Activated CD4-positive, alpha-beta T cell treated with anti-CD3 and anti-CD28 coated beads, Interleukin-2, amount 50 U/mL, for 4 hours (primary cell): Measurements from ENCODE around the gene ERC1.

Source experiments
- DNase-seq, 2 experiments: peaks; one replicate each; pipeline ENCODE4 v3.0.0-alpha.2; 2020

The ERC1 gene

GRCh38 chr12:1362143-1362662 lies 371.2 kb downstream of the ERC1 start:
- no peak for DNase-seq

GRCh38 chr12:1365703-1366102 lies 374.7 kb downstream of the ERC1 start:
- DNase-seq, result no peak

GRCh38 chr12:1367331-1368291 lies 376.6 kb downstream of the ERC1 start:
- DNase-seq, result no peak

- no peak for DNase-seq
These were observed 378.4 kb downstream of the ERC1 start for GRCh38 chr12:1369460-1369859.

- DNase-seq, result no peak
These were observed 379.0 kb downstream of the ERC1 start for GRCh38 chr12:1369938-1370500.

GRCh38 chr12:1373901-1374735 lies 383.1 kb downstream of the ERC1 start:
- DNase-seq, result no peak

DNA sequence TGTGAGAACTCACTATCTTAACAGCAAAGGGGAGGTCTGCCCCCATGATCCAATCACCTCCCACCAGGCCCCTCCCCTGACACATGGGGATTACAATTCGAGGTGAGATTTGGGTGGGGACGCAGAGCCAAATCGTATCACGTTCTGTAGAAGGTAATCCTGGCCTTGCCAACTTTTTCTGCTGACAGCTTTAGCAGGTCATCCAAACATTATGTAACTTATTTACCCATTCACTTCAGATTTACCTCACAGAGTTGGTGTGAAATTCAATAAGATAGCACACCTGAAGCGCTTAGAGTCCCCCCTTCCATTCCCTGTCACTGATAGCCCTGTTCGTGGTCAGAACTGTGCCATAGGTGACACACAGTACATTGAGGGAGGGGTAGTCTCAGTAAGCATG lies 384.3 kb downstream of the ERC1 start:
- DNase-seq, result no peak

DNA sequence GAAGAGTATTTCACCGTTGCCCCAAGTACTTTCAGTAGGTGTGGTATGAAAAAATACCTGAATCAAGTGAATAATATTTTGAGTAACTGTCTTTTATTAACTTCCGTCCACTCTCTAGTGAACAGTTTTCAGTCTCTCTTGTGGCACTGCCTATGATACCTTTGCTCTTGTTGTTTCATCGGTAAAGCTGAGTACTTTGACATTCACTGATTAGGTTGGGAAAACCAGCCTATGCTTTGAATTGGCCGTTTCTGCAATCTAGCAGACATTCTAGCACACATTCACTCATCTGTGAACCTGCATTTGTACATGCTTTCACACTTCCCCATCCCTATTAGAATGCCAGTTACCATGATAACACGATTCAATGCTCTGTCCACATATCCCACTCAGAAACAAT lies 386.1 kb downstream of the ERC1 start:
- no peak for DNase-seq

GRCh38 chr12:1377681-1378080 lies 386.7 kb downstream of the ERC1 start:
- DNase-seq, result no peak

DNA sequence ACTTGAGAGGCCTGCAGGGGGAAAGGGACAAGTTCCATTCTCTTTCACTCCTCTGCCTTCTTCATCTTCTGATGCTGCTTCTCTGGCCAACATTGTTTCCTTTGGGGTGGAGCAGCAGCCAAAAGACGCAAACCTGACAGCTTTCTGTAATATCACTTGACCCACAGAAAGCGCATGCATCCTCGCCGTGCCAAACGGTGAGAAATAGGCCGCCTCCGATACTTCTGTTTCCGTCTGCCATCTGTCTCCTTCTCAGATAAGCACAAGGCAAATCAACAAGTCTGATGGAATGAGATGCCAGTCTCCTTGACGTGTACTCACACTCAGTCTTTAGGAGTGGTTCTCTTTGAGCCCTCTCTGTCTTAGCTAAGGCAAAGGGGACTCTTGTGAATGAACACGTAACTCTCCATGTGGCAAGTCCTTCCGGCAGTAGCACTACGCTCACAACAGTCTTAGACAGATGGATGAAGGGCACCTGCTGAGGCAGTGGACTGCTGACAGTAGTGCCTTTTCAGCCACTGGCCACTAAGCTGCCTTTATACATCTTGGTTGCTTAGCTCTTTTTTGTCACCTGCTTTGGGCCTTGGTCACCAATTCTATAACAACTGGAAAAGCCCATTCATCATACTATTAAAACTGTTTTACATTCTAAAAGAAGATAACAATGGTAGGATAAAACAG lies 389.3 kb downstream of the ERC1 start:
- DNase-seq, result no peak

DNA sequence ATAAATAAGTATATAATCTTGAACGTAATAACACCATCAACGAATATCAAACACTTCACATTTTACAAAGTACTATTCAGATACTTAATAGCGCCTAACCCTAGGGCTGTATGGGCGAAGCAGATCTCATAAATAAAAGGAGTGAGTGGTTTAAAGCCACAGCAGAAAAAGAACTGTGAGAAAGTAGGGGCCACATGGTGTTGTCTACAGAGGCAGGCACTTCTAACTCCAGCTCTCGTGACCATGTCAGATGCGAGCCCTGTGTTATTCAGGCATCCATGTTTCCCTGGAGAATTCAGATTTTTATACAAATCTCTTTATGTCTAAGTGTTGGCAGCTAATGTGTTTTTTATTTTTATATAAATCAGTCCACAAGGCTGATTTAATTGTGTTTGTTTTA lies 391.1 kb downstream of the ERC1 start:
- DNase-seq, result no peak

DNA sequence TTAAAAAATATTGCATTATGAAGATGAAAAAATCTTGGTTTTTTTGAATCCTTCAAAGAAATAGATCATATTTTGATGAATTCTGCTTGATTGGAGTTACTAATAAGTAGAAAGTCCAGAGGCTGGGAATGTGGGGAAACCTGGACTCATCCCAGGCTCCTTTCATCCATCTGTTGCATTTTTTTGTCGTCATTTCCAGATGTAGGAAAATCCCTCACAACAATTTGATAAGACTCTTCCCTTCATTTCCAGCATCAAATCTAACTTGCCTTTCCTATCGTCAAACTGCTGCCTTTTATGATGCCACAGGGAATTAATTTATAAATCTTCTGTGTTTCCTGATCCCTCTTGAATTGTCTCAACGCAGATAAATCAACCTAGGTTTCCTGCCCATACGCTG lies 391.8 kb downstream of the ERC1 start:
- DNase-seq, result no peak

DNA sequence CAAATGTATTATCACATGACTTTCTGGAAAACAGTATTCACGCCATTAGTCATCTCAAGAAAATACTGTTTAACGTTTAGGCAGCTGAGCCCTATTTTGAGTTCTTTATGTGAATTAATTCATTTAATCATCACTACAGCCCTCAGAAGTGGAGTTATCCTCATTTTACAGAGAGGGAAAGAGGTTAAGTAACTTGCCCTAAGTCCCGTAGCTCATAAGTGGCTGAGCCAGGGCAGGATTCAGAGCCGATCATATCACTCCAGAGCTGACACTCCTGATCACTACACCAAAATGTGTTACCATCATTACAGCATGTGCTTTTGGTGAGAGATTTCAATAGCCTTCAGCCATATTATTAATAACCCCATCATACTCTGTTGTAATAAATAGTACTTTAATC lies 392.7 kb downstream of the ERC1 start:
- DNase-seq, result no peak

DNA sequence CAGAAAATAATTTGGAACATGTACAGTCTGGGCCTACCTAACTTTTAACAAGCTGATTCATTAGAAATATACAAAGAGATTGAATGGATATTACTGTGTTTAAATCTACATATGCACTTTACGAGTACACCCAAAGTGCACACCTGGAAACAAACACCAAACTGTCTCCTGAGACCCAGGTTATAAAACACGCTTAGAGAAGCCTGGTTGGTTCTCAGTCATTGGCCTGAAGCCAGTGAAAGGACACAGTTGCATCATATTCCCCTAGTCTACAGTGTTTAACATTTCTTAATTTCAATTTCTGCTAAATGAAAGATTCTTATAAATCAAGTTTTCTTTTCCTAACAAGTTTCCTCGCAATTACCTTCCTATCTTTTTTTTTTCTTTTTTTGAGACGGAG lies 393.9 kb downstream of the ERC1 start:
- DNase-seq, result no peak

DNA sequence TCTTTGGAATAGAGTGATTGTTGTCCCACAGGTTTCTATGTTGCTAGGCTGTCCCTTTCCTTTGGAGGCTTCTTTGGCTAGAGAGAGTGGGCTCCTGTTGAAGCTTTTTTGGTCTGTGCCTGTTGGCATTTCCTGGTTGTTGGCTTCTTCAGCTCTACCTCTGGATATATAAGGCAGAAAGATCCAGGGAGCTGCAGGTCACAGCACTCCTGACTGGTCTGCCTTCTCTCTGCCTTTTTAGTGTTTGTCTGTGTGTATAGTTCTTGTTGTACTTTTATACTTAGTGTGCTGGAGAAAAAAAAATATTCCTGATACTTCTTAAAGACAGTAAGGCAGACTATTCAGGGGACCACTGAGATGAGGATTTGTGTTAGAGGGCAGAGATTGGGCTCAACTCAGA lies 400.7 kb downstream of the ERC1 start:
- no peak for DNase-seq

DNA sequence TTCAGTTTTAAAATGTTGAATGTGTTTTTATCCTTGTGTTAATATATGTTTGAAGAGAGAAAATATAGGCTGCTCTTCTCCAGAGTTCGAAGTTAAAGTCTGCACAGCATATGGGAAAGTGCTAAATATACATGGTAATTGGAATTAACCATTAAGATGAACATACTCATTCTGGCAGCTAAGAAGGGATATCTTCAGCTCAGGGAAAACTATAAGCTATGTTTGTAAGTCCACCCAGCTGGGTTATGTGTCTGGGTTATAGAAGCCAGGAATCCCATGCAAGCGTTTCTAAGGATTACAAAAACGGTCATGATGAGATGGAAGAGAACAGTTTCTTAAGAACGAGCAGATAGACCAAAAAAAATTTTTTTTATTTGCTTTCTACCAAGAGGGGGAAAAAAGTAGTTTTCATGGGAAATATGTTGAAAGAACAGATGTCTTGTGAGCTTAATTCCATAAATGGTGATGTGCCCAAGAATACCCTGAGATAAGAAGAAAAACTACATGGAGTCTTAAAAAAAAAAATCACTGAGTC lies 404.5 kb downstream of the ERC1 start:
- DNase-seq, result no peak

- no peak for DNase-seq
These were observed 407.6 kb downstream of the ERC1 start for GRCh38 chr12:1398673-1399072.

- no peak for DNase-seq
These were observed 410.9 kb downstream of the ERC1 start for GRCh38 chr12:1401891-1402290.

DNA sequence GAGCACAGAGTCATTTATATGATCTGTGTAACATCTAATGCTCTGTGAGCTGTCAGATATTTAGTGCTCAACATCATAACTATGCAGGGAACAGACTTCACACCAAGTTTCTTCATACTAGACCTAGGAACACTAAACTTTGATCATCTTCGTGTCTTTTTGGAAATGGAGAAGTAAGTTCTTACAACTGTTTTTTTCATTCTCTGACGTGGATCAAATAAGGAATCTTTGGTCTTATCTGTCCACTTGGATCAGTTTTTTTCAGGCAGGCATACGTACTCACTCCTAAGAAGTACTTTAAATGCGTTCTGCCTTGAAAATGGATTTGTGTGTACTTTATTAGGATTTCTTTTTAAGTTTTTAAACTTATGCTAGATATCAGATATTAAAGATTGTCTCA lies 412.4 kb downstream of the ERC1 start:
- no peak for DNase-seq

DNA sequence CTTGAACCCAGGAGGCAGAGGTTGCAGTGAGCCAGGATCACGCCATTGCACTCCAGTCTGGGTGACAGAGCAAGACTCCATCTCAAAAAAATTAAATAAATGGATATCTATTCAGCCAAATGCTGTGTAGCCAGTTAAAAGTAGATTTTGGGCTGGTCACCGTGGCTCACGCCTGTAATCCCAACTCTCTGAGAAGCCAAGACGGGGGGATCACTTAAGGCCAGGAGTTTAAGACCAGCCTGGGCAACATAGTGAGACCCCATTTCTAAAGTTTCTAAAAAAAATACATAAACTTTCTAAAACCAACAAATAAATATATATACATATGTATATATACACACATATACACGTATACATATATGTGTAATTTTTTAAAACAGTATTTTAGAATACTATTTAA lies 414.6 kb downstream of the ERC1 start:
- DNase-seq, result no peak

GRCh38 chr12:1410794-1411193 lies 419.8 kb downstream of the ERC1 start:
- no peak for DNase-seq

DNA sequence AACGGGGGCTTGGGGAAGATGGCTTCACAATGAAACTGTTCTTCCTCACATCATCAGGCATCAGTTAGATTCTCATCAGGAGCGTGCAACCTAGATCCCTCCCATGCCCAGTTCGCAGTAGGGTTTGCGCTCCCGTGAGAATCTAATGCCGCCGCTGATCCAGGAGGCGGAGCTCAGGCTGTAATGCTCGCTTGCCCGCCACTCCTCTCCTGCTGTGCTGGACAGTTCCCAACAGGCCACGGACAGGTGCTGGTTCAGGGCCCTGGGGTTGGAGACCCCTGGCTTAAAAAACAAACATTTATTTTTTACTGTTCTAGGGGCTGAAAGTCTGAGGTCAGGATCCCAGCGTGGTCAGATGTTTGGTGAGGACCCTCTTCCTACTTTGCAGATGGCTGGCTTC lies 422.9 kb downstream of the ERC1 start:
- DNase-seq, result no peak

DNA sequence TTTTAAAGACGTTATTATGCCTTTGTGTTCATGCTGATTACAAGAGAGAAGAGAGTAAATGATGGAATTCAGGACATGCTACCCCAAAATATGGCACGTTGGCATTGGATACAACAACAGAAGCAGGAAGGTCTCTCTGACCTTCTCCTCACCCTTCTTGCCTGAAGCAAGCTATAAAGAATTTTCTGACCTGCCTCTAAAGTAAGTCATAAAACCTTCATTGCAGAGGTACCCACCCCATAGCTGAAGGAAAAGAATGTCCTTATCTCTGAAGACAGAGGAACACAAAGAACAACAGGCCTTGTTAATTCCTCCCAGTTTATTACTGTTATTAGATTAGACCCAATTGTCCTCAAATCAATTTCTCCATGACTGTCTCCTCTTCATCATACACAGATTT lies 427.1 kb downstream of the ERC1 start:
- DNase-seq, result no peak
